GM18505 (cell line): ENCODE results near the gene CCNI.
"Not testable (repeated sequence)": the region's sequence is repeated elsewhere in the genome, so short reads cannot be mapped to it uniquely, and the experiment has no call there.

Source experiments
- ATAC-seq: cut with Tn5 transposase; IDR thresholded peaks from one replicate; pipeline ENCODE4 v1.9.1; 2021; ENCODE audit not compliant: unreplicated experiment
- POLR2A ChIP-seq: IDR thresholded peaks from 4 replicates; pipeline ENCODE4 v1.6.1; 2011; ENCODE audit warnings: borderline replicate concordance; ENCODE audit not compliant: insufficient read depth, insufficient read length; ENCODE audit errors: extremely low read depth

The CCNI gene

GRCh38 chr4:77040854-77041725 is 34.7 kb downstream of the CCNI start:
- no peak for TF ChIP-seq POLR2A
- no peak for ATAC-seq

- no peak for ATAC-seq
- TF ChIP-seq POLR2A: no peak
Observed at GRCh38 chr4:77040270-77040669, 35.5 kb downstream of the CCNI start.

GRCh38 chr4:77039796-77040195 is 36.0 kb downstream of the CCNI start:
- ATAC-seq: no peak

GRCh38 chr4:77037736-77038135 is 38.1 kb downstream of the CCNI start:
- ATAC-seq: no peak
- TF ChIP-seq POLR2A: no peak

More at GRCh38 chr4:77039796-77040195, 36.0 kb downstream of the CCNI start:
- no peak for TF ChIP-seq POLR2A

- not testable (repeated sequence) for ATAC-seq
Observed at GRCh38 chr4:77037168-77037567, 38.6 kb downstream of the CCNI start.

GRCh38 chr4:77036206-77036605 is 39.6 kb downstream of the CCNI start:
- TF ChIP-seq POLR2A: no peak
- no peak for ATAC-seq

GRCh38 chr4:77035153-77035552 is 40.6 kb downstream of the CCNI start:
- no peak for ATAC-seq
- no peak for TF ChIP-seq POLR2A

- TF ChIP-seq POLR2A: no peak
- no peak for ATAC-seq
Observed at GRCh38 chr4:77031544-77031943, 44.2 kb downstream of the CCNI start.

GRCh38 chr4:77029757-77030156 is 46.0 kb downstream of the CCNI start:
- not testable (repeated sequence) for ATAC-seq

- TF ChIP-seq POLR2A: no peak
- no peak for ATAC-seq
Observed at GRCh38 chr4:77028246-77028645, 47.5 kb downstream of the CCNI start.

GRCh38 chr4:77026322-77026704 is 49.5 kb downstream of the CCNI start:
- no peak for TF ChIP-seq POLR2A
- ATAC-seq: no peak

- ATAC-seq: peak; percentile 80
- TF ChIP-seq POLR2A: no peak
Observed at GRCh38 chr4:77025643-77026321, 50.0 kb downstream of the CCNI start.

- TF ChIP-seq POLR2A: no peak
- ATAC-seq: no peak
Observed at GRCh38 chr4:77023920-77024319, 51.9 kb downstream of the CCNI start.

- TF ChIP-seq POLR2A: no peak
- no peak for ATAC-seq
Observed at GRCh38 chr4:77022560-77023179, 53.1 kb downstream of the CCNI start.
